Caco-2 (cell line): ENCODE measurements around the gene SH3BP2. TPM values are rescaled to one million over a fixed set of nuclear protein-coding genes. Genes with fewer than 3 reads are reported as not detected.
A peak's percentile ranks its signal among the peaks of the same experiment; 100 is the strongest.

Source experiments
- BruUV-seq: library from RNA; stranded (reverse); fragments of 400-500 nt; replicated peaks from 2 replicates; lab custom pipeline; 2021; lab: Mats Ljungman, UMichigan
- CTCF ChIA-PET: fragments of 300-600 bp; sonication (Branson Sonifier 250); formaldehyde crosslinking; loops from one replicate; lab custom pipeline; 2022; ENCODE audit warnings: antibody characterized with exemption; lab: Charles Lee
- POLR2A ChIA-PET: fragments of 300-600 bp; sonication (Branson Sonifier 250); formaldehyde crosslinking; loops from one replicate; lab custom pipeline; 2022; ENCODE audit warnings: antibody characterized with exemption; lab: Charles Lee
- DNase-seq, 2 experiments: peaks; one replicate each; pipeline versions ENCODE4 v3.0.0 to v3.0.0-alpha.2; 2020 to 2022
- H3K27me3 ChIP-seq: replicated peaks from 2 replicates; pipeline ENCODE4 v1.6.0; 2011; ENCODE audit warnings: low read length; ENCODE audit not compliant: control insufficient read depth, insufficient read depth
- H3K36me3 ChIP-seq: 2 replicates; pipeline ENCODE4 v1.5.1; 2011; ENCODE audit warnings: low read length; ENCODE audit not compliant: control insufficient read depth, insufficient read depth
- H3K4me1 ChIP-seq: fragments of 250-450 bp; sonication (Bioruptor Pico); 2 replicates; pipeline ENCODE4 v1.5.1; 2020; ENCODE audit warnings: mild to moderate bottlenecking
- H3K4me3 ChIP-seq: 2 replicates; pipeline ENCODE4 v1.5.1; 2011; ENCODE audit warnings: low read depth, mild to moderate bottlenecking, control low read depth, low read length
- H3K9me3 ChIP-seq: fragments of 250-450 bp; sonication (Bioruptor Pico); 2 replicates; pipeline ENCODE4 v1.5.1; 2020; ENCODE audit warnings: mild to moderate bottlenecking, moderate library complexity
- H3K27ac Mint-ChIP-seq: one replicate; pipeline ENCODE4 v1.8.0; 2022; ENCODE audit warnings: mixed read lengths; ENCODE audit not compliant: unreplicated experiment
- H3K27me3 Mint-ChIP-seq: one replicate; pipeline ENCODE4 v1.8.0; 2022; ENCODE audit warnings: mixed read lengths; ENCODE audit not compliant: insufficient read depth, unreplicated experiment
- H3K36me3 Mint-ChIP-seq: one replicate; pipeline ENCODE4 v1.8.0; 2022; ENCODE audit warnings: mild to moderate bottlenecking, mixed read lengths; ENCODE audit not compliant: insufficient read depth, unreplicated experiment
- H3K4me1 Mint-ChIP-seq: one replicate; pipeline ENCODE4 v1.8.0; 2022; ENCODE audit warnings: low read depth, mixed read lengths; ENCODE audit not compliant: unreplicated experiment
- H3K4me3 Mint-ChIP-seq: one replicate; pipeline ENCODE4 v1.8.0; 2022; ENCODE audit warnings: mild to moderate bottlenecking, moderate library complexity, mixed read lengths; ENCODE audit not compliant: unreplicated experiment
- H3K9me3 Mint-ChIP-seq: one replicate; pipeline ENCODE4 v1.8.0; 2022; ENCODE audit warnings: mixed read lengths; ENCODE audit not compliant: unreplicated experiment
- CTCF ChIP-seq, 2 experiments: fragments of 200-600 bp in 1 of 2; IDR thresholded peaks; 1 replicate in 1 of 2; 2 replicates in 1 of 2; pipeline versions ENCODE4 v1.5.1 to v1.8.0; 2011 to 2022; ENCODE audit warnings: antibody characterized with exemption in 1 of 2, control low read depth in 1 of 2, inconsistent platforms in 1 of 2, low read depth in 1 of 2, low read length in 1 of 2, mild to moderate bottlenecking in 1 of 2, moderate library complexity in 1 of 2; ENCODE audit not compliant: insufficient read depth in 1 of 2, severe bottlenecking in 1 of 2, unreplicated experiment in 1 of 2
- intact Hi-C: fragments of 100-400 bp; cut with micrococcal nuclease; formaldehyde crosslinking; loops from one replicate; pipeline ENCODE4 v1.10.0; 2022; ENCODE audit not compliant: unreplicated experiment
- total RNA-seq: library from RNA; stranded (reverse); gene quantifications from 2 replicates; pipeline ENCODE4 v1.2.3, GENCODE V29; 2022

Gene SH3BP2
- total RNA-seq, 1 experiment from 2014 or later, result 44.4 TPM

GRCh38 chr4:2869659-2870058 lies 76.8 kb downstream of the SH3BP2 start:
- no TSS peak for BruUV-seq
- Histone ChIP-seq H3K9me3 (no peaks in the 10 kb centered on the region), H3K4me1 (peaks cover 64% of the 10 kb centered on the region), H3K4me3 (no peak overlapping the region), H3K27me3 (no peaks in the 10 kb centered on the region), H3K36me3 (no peaks in the 10 kb centered on the region)
- peaks cover 44% of the 10 kb centered on the region for H3K4me1 Mint-ChIP-seq
- peak overlapping the region; percentile 76 for H3K27ac Mint-ChIP-seq
- no peaks in the 10 kb centered on the region for H3K9me3 Mint-ChIP-seq
- H3K27me3 Mint-ChIP-seq, result no peaks in the 10 kb centered on the region
- intact Hi-C loops, result no loop called here
- CTCF ChIA-PET, result no interaction called here
- H3K36me3 Mint-ChIP-seq, result no peaks in the 10 kb centered on the region
- TF ChIP-seq CTCF (IDR thresholded peaks at IDR 0.05; ENCODE audit: insufficient read depth in 1 of 2, low read depth in 1 of 2, low read length in 1 of 2, severe bottlenecking in 1 of 2, unreplicated experiment in 1 of 2), result no peak
- no peak for DNase-seq
- POLR2A ChIA-PET, result no interaction called here
- no peak overlapping the region for H3K4me3 Mint-ChIP-seq

GRCh38 chr4:2870082-2870481 lies 77.2 kb downstream of the SH3BP2 start:
- no peaks in the 10 kb centered on the region for H3K9me3 Mint-ChIP-seq
- DNase-seq, result no peak
- no peaks in the 10 kb centered on the region for H3K36me3 Mint-ChIP-seq
- intact Hi-C loops, result no loop called here
- peaks cover 60% of the 10 kb centered on the region for H3K4me1 ChIP-seq
- no peaks in the 10 kb centered on the region for H3K27me3 Mint-ChIP-seq
- TF ChIP-seq CTCF (IDR thresholded peaks at IDR 0.05; ENCODE audit: insufficient read depth in 1 of 2, low read depth in 1 of 2, low read length in 1 of 2, severe bottlenecking in 1 of 2, unreplicated experiment in 1 of 2), result no peak
- no peak overlapping the region for H3K4me3 Mint-ChIP-seq
- no peaks in the 10 kb centered on the region for H3K36me3 ChIP-seq
- H3K4me1 Mint-ChIP-seq, result peaks cover 40% of the 10 kb centered on the region
- no peak overlapping the region for H3K27ac Mint-ChIP-seq
- BruUV-seq, result no TSS peak
- POLR2A ChIA-PET, result no interaction called here
- no peaks in the 10 kb centered on the region for H3K27me3 ChIP-seq
- H3K4me3 ChIP-seq, result no peak overlapping the region
- no peaks in the 10 kb centered on the region for H3K9me3 ChIP-seq
- CTCF ChIA-PET, result no interaction called here

- H3K27ac Mint-ChIP-seq, result no peak overlapping the region
- no peaks in the 10 kb centered on the region for H3K36me3 Mint-ChIP-seq
- DNase-seq, result no peak
- Histone ChIP-seq H3K27me3 (no peaks in the 10 kb centered on the region), H3K4me1 (peaks cover 49% of the 10 kb centered on the region), H3K36me3 (no peaks in the 10 kb centered on the region), H3K9me3 (no peaks in the 10 kb centered on the region), H3K4me3 (no peak overlapping the region)
- H3K27me3 Mint-ChIP-seq, result no peaks in the 10 kb centered on the region
- H3K4me1 Mint-ChIP-seq, result peaks cover 32% of the 10 kb centered on the region
- intact Hi-C loops, result no loop called here
- no peaks in the 10 kb centered on the region for H3K9me3 Mint-ChIP-seq
- CTCF ChIA-PET, result no interaction called here
- POLR2A ChIA-PET, result no interaction called here
- no TSS peak for BruUV-seq
- H3K4me3 Mint-ChIP-seq, result no peak overlapping the region
- no peak for TF ChIP-seq CTCF (IDR thresholded peaks at IDR 0.05; ENCODE audit: insufficient read depth in 1 of 2, low read depth in 1 of 2, low read length in 1 of 2, severe bottlenecking in 1 of 2, unreplicated experiment in 1 of 2)
These were observed 78.6 kb downstream of the SH3BP2 start for GRCh38 chr4:2871466-2871865.
